Mesenchymal stem cell (in vitro differentiated cells and primary cell): ENCODE results near the gene TRIM69.

ENCODE experiments used
- DNase-seq: peaks from one replicate; pipeline ENCODE4 v3.0.0-alpha.2; 2013
- H2AFZ ChIP-seq: one replicate; pipeline ENCODE4 v1.6.1; 2013; ENCODE audit warnings: low read depth, mild to moderate bottlenecking, control low read depth, inconsistent platforms, low read length, moderate library complexity
- H2AK5ac ChIP-seq: 2 replicates; pipeline ENCODE4 v1.6.1; 2013; ENCODE audit warnings: low read length, moderate library complexity, mild to moderate bottlenecking, inconsistent platforms; ENCODE audit not compliant: severe bottlenecking
- H2BK120ac ChIP-seq: one replicate; pipeline ENCODE4 v1.6.1; 2013; ENCODE audit warnings: low read depth, mild to moderate bottlenecking, inconsistent platforms, low read length, moderate library complexity
- H2BK12ac ChIP-seq, 2 experiments: one replicate each; pipeline ENCODE4 v1.6.1; 2013; ENCODE audit warnings: inconsistent platforms in 2 of 2, low read length in 2 of 2, mild to moderate bottlenecking in 2 of 2, moderate library complexity in 2 of 2, control low read depth in 1 of 2
- H2BK15ac ChIP-seq: one replicate; pipeline ENCODE4 v1.6.1; 2013; ENCODE audit warnings: mild to moderate bottlenecking, low read depth, inconsistent platforms; ENCODE audit not compliant: poor library complexity, severe bottlenecking
- H2BK5ac ChIP-seq: 2 replicates; pipeline ENCODE4 v1.6.1; 2013; ENCODE audit warnings: low read depth, mild to moderate bottlenecking, low read length, control low read depth, inconsistent platforms; ENCODE audit not compliant: poor library complexity, severe bottlenecking
- H3K14ac ChIP-seq, 2 experiments: one replicate each; pipeline ENCODE4 v1.6.1; 2013; ENCODE audit warnings: inconsistent platforms in 2 of 2, low read length in 2 of 2, control low read depth in 1 of 2, mild to moderate bottlenecking in 1 of 2, moderate library complexity in 1 of 2
- H3K18ac ChIP-seq, 2 experiments: one replicate each; pipeline ENCODE4 v1.6.1; 2013; ENCODE audit warnings: inconsistent platforms in 2 of 2, low read length in 2 of 2, control low read depth in 1 of 2, low read depth in 1 of 2, mild to moderate bottlenecking in 1 of 2
- H3K23ac ChIP-seq, 2 experiments: one replicate each; pipeline ENCODE4 v1.6.1; 2013; ENCODE audit warnings: inconsistent platforms in 2 of 2, low read length in 2 of 2, mild to moderate bottlenecking in 2 of 2, moderate library complexity in 2 of 2, control low read depth in 1 of 2
- H3K27ac ChIP-seq: 2 replicates; pipeline ENCODE4 v1.5.1; 2013; ENCODE audit warnings: mild to moderate bottlenecking, moderate library complexity, low read length, control low read depth, inconsistent platforms; ENCODE audit not compliant: poor library complexity, severe bottlenecking
- H3K27me3 ChIP-seq, 2 experiments: 2 replicates each; pipeline versions ENCODE4 v1.6.1 to v1.7.0; 2013; ENCODE audit warnings: low read length in 2 of 2, mild to moderate bottlenecking in 2 of 2, moderate library complexity in 2 of 2, control low read depth in 1 of 2, inconsistent platforms in 1 of 2; ENCODE audit not compliant: control insufficient read depth in 1 of 2, insufficient read depth in 1 of 2
- H3K36me3 ChIP-seq, 2 experiments: 2 replicates each; pipeline versions ENCODE4 v1.6.1 to v1.7.0; 2013; ENCODE audit warnings: low read length in 2 of 2, control low read depth in 1 of 2, inconsistent platforms in 1 of 2, low read depth in 1 of 2, mild to moderate bottlenecking in 1 of 2; ENCODE audit not compliant: insufficient read depth in 2 of 2, control insufficient read depth in 1 of 2
- H3K4ac ChIP-seq, 2 experiments: one replicate each; pipeline ENCODE4 v1.6.1; 2013; ENCODE audit warnings: inconsistent platforms in 2 of 2, low read length in 2 of 2, mild to moderate bottlenecking in 2 of 2, moderate library complexity in 2 of 2, control low read depth in 1 of 2, low read depth in 1 of 2
- H3K4me1 ChIP-seq: 2 replicates; pipeline ENCODE4 v1.6.1; 2013; ENCODE audit warnings: low read depth, low read length, control low read depth; ENCODE audit not compliant: control insufficient read depth, insufficient read depth
- H3K4me2 ChIP-seq: 2 replicates; pipeline ENCODE4 v1.6.1; 2013; ENCODE audit warnings: low read length, mild to moderate bottlenecking, inconsistent platforms; ENCODE audit not compliant: poor library complexity, severe bottlenecking
- H3K4me3 ChIP-seq, 2 experiments: 2 replicates each; pipeline versions ENCODE4 v1.5.1 to v1.7.0; 2013; ENCODE audit warnings: low read length in 2 of 2, mild to moderate bottlenecking in 2 of 2, control low read depth in 1 of 2, low read depth in 1 of 2; ENCODE audit not compliant: insufficient read depth in 1 of 2
- H3K79me1 ChIP-seq: replicated peaks from 2 replicates; pipeline ENCODE4 v1.6.1; 2013; ENCODE audit warnings: mild to moderate bottlenecking, control low read depth, low read length, inconsistent platforms; ENCODE audit not compliant: poor library complexity, severe bottlenecking
- H3K9ac ChIP-seq: 2 replicates; pipeline ENCODE4 v1.7.0; 2013; ENCODE audit warnings: mild to moderate bottlenecking, low read length, moderate library complexity
- H3K9me3 ChIP-seq: 2 replicates; pipeline ENCODE4 v1.7.0; 2013; ENCODE audit warnings: mild to moderate bottlenecking, low read length; ENCODE audit not compliant: control insufficient read depth
- H4K8ac ChIP-seq: one replicate; pipeline ENCODE4 v1.6.1; 2013; ENCODE audit warnings: inconsistent platforms, mild to moderate bottlenecking, low read length, moderate library complexity
- H4K91ac ChIP-seq: one replicate; pipeline ENCODE4 v1.6.1; 2013; ENCODE audit warnings: mild to moderate bottlenecking, low read length, inconsistent platforms
- WGBS: methylation state at CpG from one replicate; pipeline ENCODE4 v1.1.7; 2013; ENCODE audit warnings: mixed read lengths; 5-methylcytosine and 5-hydroxymethylcytosine counted together

The TRIM69 gene

DNA sequence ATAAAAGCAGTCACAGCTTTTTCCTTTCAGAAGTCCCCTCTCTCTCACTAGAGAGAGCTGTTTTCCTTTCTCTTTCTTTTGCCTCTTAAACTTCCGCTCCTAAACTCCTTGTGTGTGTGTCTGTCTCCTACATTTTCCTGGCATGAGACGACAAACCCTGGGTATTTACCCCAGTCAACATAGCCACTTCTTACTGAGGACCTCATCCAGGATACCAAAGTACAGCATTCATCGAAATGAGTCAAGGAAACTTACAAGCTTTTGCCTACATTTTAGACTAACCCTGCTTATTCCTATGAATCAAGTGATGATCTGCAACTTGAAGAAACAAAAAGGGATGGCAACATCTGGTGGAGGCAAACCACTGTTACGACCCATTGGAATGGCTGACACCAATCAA is 41.9 kb upstream of the TRIM69 start:
- H4K91ac ChIP-seq = no peak overlapping the region
- no peak overlapping the region for H3K4me3 ChIP-seq
- no peak overlapping the region for H3K14ac ChIP-seq
- no peaks in the 10 kb centered on the region for H3K4me1 ChIP-seq
- no peak overlapping the region for H3K23ac ChIP-seq
- no peak overlapping the region for H2AFZ ChIP-seq
- H4K8ac ChIP-seq = no peak overlapping the region
- H3K36me3 ChIP-seq = no peaks in the 10 kb centered on the region
- H3K4ac ChIP-seq = no peak overlapping the region
- DNase-seq = no peak
- peaks cover 0 to 26% of the 10 kb centered on the region in 2 experiments for H3K27me3 ChIP-seq
- H3K79me1 ChIP-seq = no peaks in the 10 kb centered on the region
- H2BK5ac ChIP-seq = no peak overlapping the region
- H3K9ac ChIP-seq = no peak overlapping the region
- no peak overlapping the region for H3K27ac ChIP-seq
- H3K4me2 ChIP-seq = no peak overlapping the region
- no peak overlapping the region for H2BK12ac ChIP-seq
- no peak overlapping the region for H2BK120ac ChIP-seq
- no peak overlapping the region for H2AK5ac ChIP-seq
- no peaks in the 10 kb centered on the region for H3K9me3 ChIP-seq
- H2BK15ac ChIP-seq = no peak overlapping the region
- H3K18ac ChIP-seq = no peak overlapping the region
- 87% methylated on average over 4 of the region's 4 CpGs for WGBS

DNA sequence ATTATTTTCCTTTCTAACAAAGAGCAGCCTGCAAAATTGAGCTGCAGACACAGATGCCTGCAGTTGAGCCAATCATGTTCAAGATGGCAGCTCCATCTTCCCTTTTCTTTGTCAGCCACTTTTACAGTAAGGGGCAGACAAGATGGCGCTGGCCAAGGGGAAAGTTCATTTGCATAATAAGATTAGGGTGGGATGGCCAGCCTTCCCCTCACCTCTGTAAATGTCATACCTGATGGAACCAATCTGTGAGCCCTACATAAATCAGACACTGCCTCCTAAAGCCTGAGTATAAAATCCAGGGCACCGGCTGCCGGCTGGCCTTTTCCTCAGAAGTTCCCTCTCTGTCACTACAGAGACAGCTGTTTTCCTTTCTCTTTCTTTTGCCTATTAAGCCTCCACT is 41.0 kb upstream of the TRIM69 start:
- no peaks in the 10 kb centered on the region for H3K4me1 ChIP-seq

DNA sequence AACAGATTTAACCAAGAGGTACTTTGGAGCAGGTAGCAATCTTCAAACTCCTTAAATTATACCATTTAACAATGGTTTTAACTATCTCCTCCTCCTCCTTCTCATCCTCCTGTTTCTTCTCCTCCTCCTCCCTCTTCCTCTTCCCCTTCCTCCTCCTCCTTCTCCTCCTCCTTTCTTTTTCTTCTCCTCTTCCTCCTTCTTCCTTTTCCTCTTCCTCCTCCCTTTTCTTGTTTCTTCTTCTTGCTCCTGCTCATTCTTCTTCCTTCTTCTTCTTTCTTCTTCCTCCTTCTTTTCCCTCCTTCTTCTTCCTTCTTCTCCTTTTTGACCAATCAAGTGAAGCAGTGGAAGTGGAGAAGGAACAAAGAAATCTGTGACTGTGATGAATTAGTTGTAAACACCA is 39.3 kb upstream of the TRIM69 start:
- Histone ChIP-seq H4K8ac (no peak overlapping the region), H3K27ac (no peak overlapping the region), H3K79me1 (no peaks in the 10 kb centered on the region), H3K9ac (no peak overlapping the region), H2AFZ (no peak overlapping the region), H3K36me3 (no peaks in the 10 kb centered on the region), H2BK5ac (no peak overlapping the region), H3K4me1 (no peaks in the 10 kb centered on the region), H3K27me3 (peaks cover 0 to 26% of the 10 kb centered on the region in 2 experiments), H3K4me2 (no peak overlapping the region), H3K18ac (no peak overlapping the region), H2BK12ac (no peak overlapping the region), H3K9me3 (no peaks in the 10 kb centered on the region), H3K4ac (no peak overlapping the region), H3K4me3 (no peak overlapping the region), H2BK120ac (no peak overlapping the region), H3K14ac (no peak overlapping the region), H2AK5ac (no peak overlapping the region), H4K91ac (no peak overlapping the region), H3K23ac (no peak overlapping the region), H2BK15ac (no peak overlapping the region)
- DNase-seq = no peak

More for the DNA sequence above, 41.0 kb upstream of the TRIM69 start:
- Histone ChIP-seq H3K27me3 (peaks cover 0 to 26% of the 10 kb centered on the region in 2 experiments), H2BK15ac (no peak overlapping the region), H2BK5ac (no peak overlapping the region), H3K27ac (no peak overlapping the region), H3K9ac (no peak overlapping the region), H3K14ac (no peak overlapping the region), H2BK120ac (no peak overlapping the region), H2AFZ (no peak overlapping the region), H3K79me1 (no peaks in the 10 kb centered on the region), H4K91ac (no peak overlapping the region), H3K4ac (no peak overlapping the region), H3K23ac (no peak overlapping the region), H4K8ac (no peak overlapping the region), H3K4me2 (no peak overlapping the region), H3K18ac (no peak overlapping the region), H3K36me3 (no peaks in the 10 kb centered on the region), H2BK12ac (no peak overlapping the region), H3K9me3 (no peaks in the 10 kb centered on the region), H3K4me3 (no peak overlapping the region), H2AK5ac (no peak overlapping the region)
- 97% methylated on average over 3 of the region's 3 CpGs for WGBS
- DNase-seq = no peak

DNA sequence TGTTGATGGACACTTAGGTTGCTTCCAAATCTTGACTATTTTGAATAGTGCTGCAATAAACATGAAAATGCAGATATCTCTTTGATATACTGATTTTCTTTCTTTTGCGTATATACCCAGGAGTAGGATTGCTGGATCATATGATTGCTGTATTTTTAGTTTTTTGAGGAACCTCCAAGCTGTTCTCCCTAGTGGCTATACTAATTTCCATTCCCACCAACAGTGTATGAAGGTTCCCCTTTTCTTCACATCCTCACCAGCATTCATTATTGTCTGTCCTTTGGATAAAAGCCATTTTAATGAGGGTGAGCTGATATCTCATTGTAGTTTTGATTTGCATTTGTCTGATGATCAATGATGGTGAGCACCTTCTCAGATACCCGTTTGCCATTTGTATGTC is 37.7 kb upstream of the TRIM69 start:
- H4K91ac ChIP-seq = no peak overlapping the region
- H2AK5ac ChIP-seq = no peak overlapping the region
- H3K9me3 ChIP-seq = peaks cover 3% of the 10 kb centered on the region
- no peak overlapping the region for H4K8ac ChIP-seq
- H2BK12ac ChIP-seq = no peak overlapping the region
- no peak for DNase-seq
- H3K4me2 ChIP-seq = no peak overlapping the region
- H3K4me1 ChIP-seq = no peaks in the 10 kb centered on the region
- no peak overlapping the region for H2BK120ac ChIP-seq
- H3K14ac ChIP-seq = no peak overlapping the region
- H3K18ac ChIP-seq = no peak overlapping the region
- no peak overlapping the region for H3K9ac ChIP-seq
- H3K4ac ChIP-seq = no peak overlapping the region
- H3K23ac ChIP-seq = no peak overlapping the region
- no peak overlapping the region for H2AFZ ChIP-seq
- 100% methylated on average over 1 of the region's 2 CpGs for WGBS
- H3K27ac ChIP-seq = no peak overlapping the region
- H2BK15ac ChIP-seq = no peak overlapping the region
- no peak overlapping the region for H3K4me3 ChIP-seq
- H2BK5ac ChIP-seq = no peak overlapping the region
- peaks cover 0 to 22% of the 10 kb centered on the region in 2 experiments for H3K27me3 ChIP-seq
- H3K36me3 ChIP-seq = no peaks in the 10 kb centered on the region
- no peaks in the 10 kb centered on the region for H3K79me1 ChIP-seq
